ENCODE data around the gene PROSER2.

PROSER2 gene

DNA sequence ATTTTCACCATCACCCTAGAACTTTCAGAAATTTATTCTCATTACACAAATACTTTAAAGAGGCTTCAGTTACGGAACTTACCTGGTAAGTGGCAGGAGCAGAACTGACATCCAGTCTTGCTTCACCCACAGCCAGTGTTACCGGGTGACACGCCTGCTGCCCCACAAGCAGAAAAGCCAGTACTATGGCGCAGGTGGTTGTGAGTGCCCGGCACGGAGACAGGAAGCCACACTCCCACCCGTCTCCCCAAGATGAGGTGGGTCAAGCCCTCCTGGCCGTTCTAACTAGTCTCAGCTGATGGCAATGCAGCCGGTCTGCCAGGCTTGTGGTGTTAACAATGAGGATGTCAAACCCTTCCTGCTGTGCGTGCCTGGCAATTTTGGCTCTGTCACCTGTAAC lies 86.9 kb downstream of the PROSER2 start:
- no peak for DNase-seq
- TF ChIP-seq, protein P1, sequence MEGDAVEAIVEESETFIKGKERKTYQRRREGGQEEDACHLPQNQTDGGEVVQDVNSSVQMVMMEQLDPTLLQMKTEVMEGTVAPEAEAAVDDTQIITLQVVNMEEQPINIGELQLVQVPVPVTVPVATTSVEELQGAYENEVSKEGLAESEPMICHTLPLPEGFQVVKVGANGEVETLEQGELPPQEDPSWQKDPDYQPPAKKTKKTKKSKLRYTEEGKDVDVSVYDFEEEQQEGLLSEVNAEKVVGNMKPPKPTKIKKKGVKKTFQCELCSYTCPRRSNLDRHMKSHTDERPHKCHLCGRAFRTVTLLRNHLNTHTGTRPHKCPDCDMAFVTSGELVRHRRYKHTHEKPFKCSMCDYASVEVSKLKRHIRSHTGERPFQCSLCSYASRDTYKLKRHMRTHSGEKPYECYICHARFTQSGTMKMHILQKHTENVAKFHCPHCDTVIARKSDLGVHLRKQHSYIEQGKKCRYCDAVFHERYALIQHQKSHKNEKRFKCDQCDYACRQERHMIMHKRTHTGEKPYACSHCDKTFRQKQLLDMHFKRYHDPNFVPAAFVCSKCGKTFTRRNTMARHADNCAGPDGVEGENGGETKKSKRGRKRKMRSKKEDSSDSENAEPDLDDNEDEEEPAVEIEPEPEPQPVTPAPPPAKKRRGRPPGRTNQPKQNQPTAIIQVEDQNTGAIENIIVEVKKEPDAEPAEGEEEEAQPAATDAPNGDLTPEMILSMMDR (IDR thresholded peaks at IDR 0.05) = no peak
- H3K27me3 Mint-ChIP-seq (ENCODE audit: low read depth, poor library complexity) = peaks cover 6% of the 10 kb centered on the region
- H3K27ac Mint-ChIP-seq = no peak overlapping the region
- no peak overlapping the region for H3K4me3 Mint-ChIP-seq
- H3K36me3 Mint-ChIP-seq (ENCODE audit: low read depth) = no peaks in the 10 kb centered on the region
- H3K4me1 Mint-ChIP-seq = peaks cover 34% of the 10 kb centered on the region
- no peaks in the 10 kb centered on the region for H3K9me3 Mint-ChIP-seq

DNA sequence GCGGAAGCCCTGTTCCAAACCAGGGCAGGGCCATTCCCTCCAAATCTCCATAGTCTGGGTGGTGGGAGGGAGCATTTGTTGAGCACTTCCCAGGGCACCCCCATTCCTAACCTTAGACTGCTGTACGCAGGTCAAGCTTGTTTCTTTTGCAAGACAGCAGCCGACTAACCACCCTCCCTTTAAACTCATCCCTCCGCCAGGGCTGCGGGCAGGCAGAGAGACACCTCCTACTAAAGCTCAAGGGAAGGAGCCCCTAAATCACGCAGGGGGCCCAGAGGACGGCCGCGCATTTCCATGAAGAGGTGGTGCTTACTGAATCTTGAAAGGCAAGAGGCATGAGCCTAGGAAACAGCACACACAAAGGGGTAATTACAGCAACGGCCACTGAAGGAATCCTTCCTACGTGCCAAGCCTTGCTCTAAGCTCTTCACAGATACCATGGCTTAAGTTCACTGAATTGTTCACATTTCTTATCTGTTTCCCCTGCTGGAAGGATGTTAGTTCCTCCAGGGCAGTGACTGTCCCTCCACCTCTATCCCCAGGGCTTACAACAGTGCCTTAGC lies 90.0 kb downstream of the PROSER2 start:
- TF ChIP-seq, protein P1 (IDR thresholded peaks at IDR 0.05) = no peak
- Mint-ChIP-seq H3K27ac (no peak overlapping the region), H3K27me3 (ENCODE audit: low read depth, poor library complexity) (peaks cover 3% of the 10 kb centered on the region), H3K9me3 (no peaks in the 10 kb centered on the region), H3K36me3 (ENCODE audit: low read depth) (no peaks in the 10 kb centered on the region), H3K4me1 (peaks cover 22% of the 10 kb centered on the region), H3K4me3 (peak overlapping the region; percentile 25)
- DNase-seq = no peak

DNA sequence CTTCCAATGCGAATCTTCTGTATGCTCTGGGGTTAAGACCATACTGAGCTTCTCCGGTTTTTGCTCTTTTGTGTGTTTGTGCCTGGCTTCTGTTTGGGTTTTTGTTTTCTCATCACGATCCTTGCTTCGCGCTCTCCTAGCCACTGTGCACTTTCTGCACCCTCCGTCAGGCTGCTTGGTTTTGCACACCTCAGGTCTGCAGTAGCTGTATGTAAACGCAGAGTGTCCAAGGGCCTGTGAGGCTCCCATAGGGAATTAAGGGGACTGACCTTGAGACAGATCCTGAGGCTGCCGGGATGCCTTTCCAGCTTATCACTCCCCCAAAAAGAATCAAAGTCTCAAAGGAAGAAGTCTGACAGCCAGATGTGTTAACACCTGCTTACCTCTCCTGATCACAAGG lies 95.2 kb downstream of the PROSER2 start:
- Mint-ChIP-seq H3K4me3 (no peak overlapping the region), H3K4me1 (peaks cover 2% of the 10 kb centered on the region), H3K27ac (peak overlapping the region; percentile 16), H3K27me3 (ENCODE audit: low read depth, poor library complexity) (peaks cover 3% of the 10 kb centered on the region), H3K36me3 (ENCODE audit: low read depth) (peaks cover 39% of the 10 kb centered on the region), H3K9me3 (no peaks in the 10 kb centered on the region)
- TF ChIP-seq, protein P1 (IDR thresholded peaks at IDR 0.05) = no peak
- no peak for DNase-seq

DNA sequence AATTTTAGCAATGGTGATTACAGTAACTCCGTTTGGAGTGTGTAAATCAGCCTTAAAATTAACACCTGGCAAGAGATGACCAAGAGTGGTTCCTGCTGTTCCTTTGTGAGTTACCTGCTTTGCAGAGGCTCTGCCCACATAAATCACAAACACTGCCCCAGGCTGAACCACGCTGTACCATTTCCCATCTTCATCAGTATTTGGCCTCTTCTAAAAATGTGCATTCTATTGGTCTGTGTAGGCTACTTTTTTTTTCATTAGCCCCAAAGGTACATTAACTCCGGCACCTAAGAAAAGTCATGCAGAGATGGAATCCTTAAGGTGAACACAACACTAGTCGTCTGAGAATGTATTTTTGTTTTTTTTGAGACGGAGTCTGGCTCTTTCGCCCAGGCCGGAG lies 96.1 kb downstream of the PROSER2 start:
- H3K4me1 Mint-ChIP-seq = no peaks in the 10 kb centered on the region
- no peak overlapping the region for H3K27ac Mint-ChIP-seq
- no peaks in the 10 kb centered on the region for H3K9me3 Mint-ChIP-seq
- H3K27me3 Mint-ChIP-seq (ENCODE audit: low read depth, poor library complexity) = peaks cover 3% of the 10 kb centered on the region
- H3K36me3 Mint-ChIP-seq (ENCODE audit: low read depth) = peaks cover 39% of the 10 kb centered on the region
- no peak for DNase-seq
- TF ChIP-seq, protein P1 (IDR thresholded peaks at IDR 0.05) = no peak
- H3K4me3 Mint-ChIP-seq = no peak overlapping the region
